Neuronal stem cell (in vitro differentiated cells): ENCODE measurements around the gene ETV1.

Experiments
- DNase-seq: peaks from one replicate; pipeline ENCODE4 v3.0.0-alpha.2; 2013; ENCODE audit warnings: low spot score
- H2AFZ ChIP-seq: one replicate; pipeline ENCODE4 v1.6.1; 2013; ENCODE audit warnings: mild to moderate bottlenecking, low read length, inconsistent platforms
- H2AK5ac ChIP-seq: 2 replicates; pipeline ENCODE4 v1.6.1; 2013; ENCODE audit warnings: low read depth, mild to moderate bottlenecking, inconsistent platforms, low read length, moderate library complexity, mixed read lengths
- H2BK120ac ChIP-seq: 2 replicates; pipeline ENCODE4 v1.6.1; 2013; ENCODE audit warnings: low read depth, mild to moderate bottlenecking, inconsistent platforms, low read length, moderate library complexity, mixed read lengths
- H2BK12ac ChIP-seq: one replicate; pipeline ENCODE4 v1.6.1; 2013; ENCODE audit warnings: low read length, inconsistent platforms
- H2BK15ac ChIP-seq: 2 replicates; pipeline ENCODE4 v1.6.1; 2013; ENCODE audit warnings: mild to moderate bottlenecking, low read length, inconsistent platforms, mixed read lengths
- H2BK5ac ChIP-seq: one replicate; pipeline ENCODE4 v1.6.1; 2013; ENCODE audit warnings: inconsistent platforms, mild to moderate bottlenecking, low read length, moderate library complexity
- H3K14ac ChIP-seq: one replicate; pipeline ENCODE4 v1.6.1; 2013; ENCODE audit warnings: low read length, inconsistent platforms
- H3K18ac ChIP-seq: 2 replicates; pipeline ENCODE4 v1.6.1; 2013; ENCODE audit warnings: low read length, inconsistent platforms
- H3K23ac ChIP-seq: 2 replicates; pipeline ENCODE4 v1.6.1; 2013; ENCODE audit warnings: low read depth, mild to moderate bottlenecking, mixed read lengths, low read length, inconsistent platforms; ENCODE audit not compliant: poor library complexity
- H3K27ac ChIP-seq: replicated peaks from 3 replicates; pipeline ENCODE4 v1.5.1; 2013; ENCODE audit warnings: low read length, inconsistent platforms
- H3K27me3 ChIP-seq, 3 experiments: 2 replicates each; pipeline ENCODE4 v1.6.1; 2013; ENCODE audit warnings: low read length in 3 of 3, mild to moderate bottlenecking in 2 of 3, inconsistent platforms in 1 of 3, low read depth in 1 of 3, mixed read lengths in 1 of 3, moderate library complexity in 1 of 3; ENCODE audit not compliant: control insufficient read depth in 3 of 3, insufficient read depth in 3 of 3
- H3K36me3 ChIP-seq, 2 donors: replicated peaks in 1 of 2; 2 replicates each; pipeline ENCODE4 v1.6.1; 2013; ENCODE audit warnings: low read length in 2 of 2; ENCODE audit not compliant: control insufficient read depth in 2 of 2, insufficient read depth in 2 of 2
- H3K4ac ChIP-seq: 2 replicates; pipeline ENCODE4 v1.6.1; 2013; ENCODE audit warnings: inconsistent platforms, mild to moderate bottlenecking, low read length, moderate library complexity
- H3K4me1 ChIP-seq, 2 donors: 1 replicate in 1 of 2; 2 replicates in 1 of 2; pipeline ENCODE4 v1.6.1; 2013; ENCODE audit warnings: low read length in 2 of 2, low read depth in 1 of 2; ENCODE audit not compliant: control insufficient read depth in 2 of 2, insufficient read depth in 1 of 2
- H3K4me2 ChIP-seq: one replicate; pipeline ENCODE4 v1.6.1; 2013; ENCODE audit warnings: mild to moderate bottlenecking, low read length, inconsistent platforms; ENCODE audit not compliant: insufficient read depth, poor library complexity, severe bottlenecking
- H3K4me3 ChIP-seq, 2 donors: 2 replicates each; pipeline ENCODE4 v1.5.1; 2013; ENCODE audit warnings: low read length in 2 of 2, mild to moderate bottlenecking in 2 of 2, inconsistent platforms in 1 of 2, moderate library complexity in 1 of 2
- H3K79me1 ChIP-seq: one replicate; pipeline ENCODE4 v1.6.1; 2013; ENCODE audit warnings: low read depth, mild to moderate bottlenecking, inconsistent platforms, low read length, moderate library complexity
- H3K9ac ChIP-seq: one replicate; pipeline ENCODE4 v1.6.1; 2013; ENCODE audit warnings: mild to moderate bottlenecking, low read depth, low read length, inconsistent platforms; ENCODE audit not compliant: poor library complexity
- H3K9me3 ChIP-seq, 2 donors: replicated peaks in 1 of 2; 2 replicates each; pipeline versions ENCODE3 to v1.6.1; 2013; ENCODE audit warnings: low read length in 2 of 2, mild to moderate bottlenecking in 2 of 2, inconsistent platforms in 1 of 2, low read depth in 1 of 2, mixed read lengths in 1 of 2, moderate library complexity in 1 of 2; ENCODE audit not compliant: control insufficient read depth in 2 of 2, insufficient read depth in 1 of 2
- H4K8ac ChIP-seq: one replicate; pipeline ENCODE4 v1.6.1; 2013; ENCODE audit warnings: low read depth, mild to moderate bottlenecking, inconsistent platforms, low read length, moderate library complexity
- H4K91ac ChIP-seq: one replicate; pipeline ENCODE4 v1.6.1; 2013; ENCODE audit warnings: low read length, low read depth, mild to moderate bottlenecking, inconsistent platforms; ENCODE audit not compliant: poor library complexity
- WGBS, 2 donors: extraction: QIAGEN DNeasy Blood & Tissue Kit; methylation state at CpG; one replicate each; pipeline ENCODE4 v1.1.7; 2013; ENCODE audit warnings: missing lambda C conversion rate in 2 of 2, mixed read lengths in 1 of 2; ENCODE audit not compliant: insufficient read length in 2 of 2, insufficient replicate concordance in 1 of 2; ENCODE audit errors: extremely low coverage in 2 of 2; 5-methylcytosine and 5-hydroxymethylcytosine counted together

ETV1 gene

GRCh38 chr7:13948019-13948801 is 41.3 kb downstream of the ETV1 start:
- H3K4ac ChIP-seq, result no peak overlapping the region
- no peak overlapping the region for H3K23ac ChIP-seq
- no peak overlapping the region for H2BK12ac ChIP-seq
- H2AK5ac ChIP-seq, result no peak overlapping the region
- H2BK120ac ChIP-seq, result no peak overlapping the region
- H3K4me2 ChIP-seq, result no peak overlapping the region
- no peak overlapping the region for H2BK15ac ChIP-seq
- no peak overlapping the region for H4K8ac ChIP-seq
- H3K27ac ChIP-seq, result no peak overlapping the region
- H3K4me1 ChIP-seq, result peaks cover 0 to 3% of the 10 kb centered on the region in 2 donors
- no peak overlapping the region for H3K4me3 ChIP-seq
- H2BK5ac ChIP-seq, result no peak overlapping the region
- H2AFZ ChIP-seq, result no peak overlapping the region
- H3K18ac ChIP-seq, result no peak overlapping the region
- no peak overlapping the region for H4K91ac ChIP-seq
- H3K36me3 ChIP-seq, result peaks cover 0 to 26% of the 10 kb centered on the region in 2 donors
- WGBS, 2 donors, result no CpG with 5 or more reads among the region's 9 CpGs
- H3K27me3 ChIP-seq, result no peaks in the 10 kb centered on the region
- no peak overlapping the region for H3K9ac ChIP-seq
- no peaks in the 10 kb centered on the region for H3K79me1 ChIP-seq
- peaks cover 0 to 8% of the 10 kb centered on the region in 2 donors for H3K9me3 ChIP-seq
- no peak overlapping the region for H3K14ac ChIP-seq
- no peak for DNase-seq

- Histone ChIP-seq H3K9ac (no peak overlapping the region), H2BK5ac (no peak overlapping the region), H4K8ac (no peak overlapping the region), H3K36me3 (peaks cover 0 to 23% of the 10 kb centered on the region in 2 donors), H3K23ac (no peak overlapping the region), H4K91ac (no peak overlapping the region), H2BK12ac (no peak overlapping the region), H2AFZ (no peak overlapping the region), H3K4me3 (no peak overlapping the region), H3K14ac (no peak overlapping the region), H3K4me1 (peaks cover 0 to 3% of the 10 kb centered on the region in 2 donors), H2BK15ac (no peak overlapping the region), H3K27ac (no peak overlapping the region), H3K27me3 (no peaks in the 10 kb centered on the region), H2AK5ac (no peak overlapping the region), H3K4ac (no peak overlapping the region), H3K9me3 (peaks cover 0 to 8% of the 10 kb centered on the region in 2 donors), H3K4me2 (no peak overlapping the region), H3K79me1 (no peaks in the 10 kb centered on the region), H2BK120ac (no peak overlapping the region), H3K18ac (no peak overlapping the region)
- no CpG with 5 or more reads among the region's 1 CpG for WGBS, 2 donors
- no peak for DNase-seq
These were observed 41.9 kb downstream of the ETV1 start for GRCh38 chr7:13947535-13947934.

DNA sequence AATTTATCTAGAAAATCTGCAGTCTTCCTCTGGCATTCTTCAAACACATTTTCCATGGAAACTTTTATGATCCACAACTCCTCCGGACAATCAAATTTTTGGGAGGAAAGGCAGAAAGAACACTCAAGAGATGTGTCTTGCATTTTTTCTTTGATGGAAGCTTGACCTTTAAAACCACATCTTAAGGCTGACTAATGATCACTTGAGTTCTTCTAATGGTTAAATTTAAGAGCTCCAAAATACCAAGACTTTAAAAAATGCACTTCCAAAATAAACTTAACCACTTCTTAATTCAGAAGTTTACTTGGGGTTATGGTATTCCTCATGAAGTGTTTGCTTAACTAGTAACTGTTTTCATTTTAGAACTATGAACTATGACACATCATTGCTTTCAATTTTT is 43.3 kb downstream of the ETV1 start:
- H3K79me1 ChIP-seq, result no peaks in the 10 kb centered on the region
- H2BK15ac ChIP-seq, result no peak overlapping the region
- no peak overlapping the region for H3K14ac ChIP-seq
- H2BK5ac ChIP-seq, result no peak overlapping the region
- H3K4me3 ChIP-seq, result no peak overlapping the region
- no peak overlapping the region for H2BK12ac ChIP-seq
- no peak overlapping the region for H3K9ac ChIP-seq
- WGBS, 2 donors, result no CpG with 5 or more reads among the region's 1 CpG
- no peak overlapping the region for H2BK120ac ChIP-seq
- DNase-seq, result no peak
- no peak overlapping the region for H4K91ac ChIP-seq
- peaks cover 0 to 3% of the 10 kb centered on the region in 2 donors for H3K4me1 ChIP-seq
- no peak overlapping the region for H4K8ac ChIP-seq
- no peaks in the 10 kb centered on the region for H3K27me3 ChIP-seq
- H3K27ac ChIP-seq, result no peak overlapping the region
- H3K4me2 ChIP-seq, result no peak overlapping the region
- no peak overlapping the region for H2AFZ ChIP-seq
- H2AK5ac ChIP-seq, result no peak overlapping the region
- H3K23ac ChIP-seq, result no peak overlapping the region
- no peak overlapping the region for H3K18ac ChIP-seq
- H3K4ac ChIP-seq, result no peak overlapping the region
- peaks cover 0 to 8% of the 10 kb centered on the region in 2 donors for H3K9me3 ChIP-seq
- H3K36me3 ChIP-seq, result peaks cover 0 to 20% of the 10 kb centered on the region in 2 donors

GRCh38 chr7:13945670-13946069 is 43.8 kb downstream of the ETV1 start:
- WGBS, 2 donors, result no CpG with 5 or more reads among the region's 7 CpGs
- no peak overlapping the region for H2AFZ ChIP-seq
- H3K4me1 ChIP-seq, result peaks cover 0 to 3% of the 10 kb centered on the region in 2 donors
- H3K4me3 ChIP-seq, result no peak overlapping the region
- H2BK5ac ChIP-seq, result no peak overlapping the region
- H3K36me3 ChIP-seq, result peaks cover 0 to 20% of the 10 kb centered on the region in 2 donors
- H3K18ac ChIP-seq, result no peak overlapping the region
- H3K79me1 ChIP-seq, result no peaks in the 10 kb centered on the region
- no peak overlapping the region for H3K4me2 ChIP-seq
- no peak overlapping the region for H2BK12ac ChIP-seq
- no peak overlapping the region for H3K27ac ChIP-seq
- H2AK5ac ChIP-seq, result no peak overlapping the region
- H4K8ac ChIP-seq, result no peak overlapping the region
- DNase-seq, result no peak
- H2BK15ac ChIP-seq, result no peak overlapping the region
- no peaks in the 10 kb centered on the region for H3K27me3 ChIP-seq
- H3K9me3 ChIP-seq, result peaks cover 0 to 8% of the 10 kb centered on the region in 2 donors
- H3K4ac ChIP-seq, result no peak overlapping the region
- no peak overlapping the region for H2BK120ac ChIP-seq
- no peak overlapping the region for H3K14ac ChIP-seq
- H3K23ac ChIP-seq, result no peak overlapping the region
- no peak overlapping the region for H4K91ac ChIP-seq
- no peak overlapping the region for H3K9ac ChIP-seq
